H1 (cell line): Measurements from ENCODE around the gene DNAJA1. TPM values are rescaled to one million over a fixed set of nuclear protein-coding genes. Genes with fewer than 3 reads are reported as not detected.

Experiments
- CTCF ChIA-PET: fragments of 300-600 bp; sonication (Branson Sonifier 250); formaldehyde crosslinking; loops from one replicate; lab custom pipeline; 2021; ENCODE audit not compliant: partially characterized antibody; lab: Charles Lee
- POLR2A ChIA-PET: fragments of 300-600 bp; sonication (Branson Sonifier 250); formaldehyde crosslinking; loops from one replicate; lab custom pipeline; 2021; ENCODE audit warnings: inconsistent platforms; ENCODE audit not compliant: partially characterized antibody; lab: Charles Lee
- DNase-seq, 2 experiments: peaks; one replicate each; pipeline versions ENCODE4 v3.0.0 to v3.0.0-alpha.2; 2010 to 2022; ENCODE audit warnings: low spot score in 2 of 2, low read depth in 1 of 2, mixed read lengths in 1 of 2
- FAIRE-seq: peaks from 2 replicates; lab custom pipeline; 2011; peaks lifted over from hg19 to GRCh38; lab: Jason Lieb, UNC
- H2AFZ ChIP-seq: 2 replicates; pipeline ENCODE4 v1.8.1; 2012; ENCODE audit warnings: low read length, inconsistent platforms
- H2AK5ac ChIP-seq: 2 replicates; pipeline ENCODE4 v1.6.1; 2013; ENCODE audit warnings: low read depth, low read length
- H2BK120ac ChIP-seq: replicated peaks from 2 replicates; pipeline ENCODE3; 2013; ENCODE audit warnings: low read depth, low read length, inconsistent platforms
- H2BK12ac ChIP-seq: 2 replicates; pipeline ENCODE4 v1.6.1; 2013; ENCODE audit warnings: low read depth, low read length
- H2BK15ac ChIP-seq: 2 replicates; pipeline ENCODE4 v1.6.1; 2013; ENCODE audit warnings: low read length
- H2BK20ac ChIP-seq: 2 replicates; pipeline ENCODE4 v1.6.1; 2013; ENCODE audit warnings: low read length
- H2BK5ac ChIP-seq: 2 replicates; pipeline ENCODE4 v1.6.1; 2013; ENCODE audit warnings: low read depth, low read length
- H3K14ac ChIP-seq: 2 replicates; pipeline ENCODE4 v1.6.1; 2013; ENCODE audit warnings: inconsistent platforms; ENCODE audit not compliant: insufficient read length
- H3K18ac ChIP-seq: 2 replicates; pipeline ENCODE4 v1.6.1; 2013; ENCODE audit warnings: low read length; ENCODE audit errors: extremely low read depth
- H3K23ac ChIP-seq: 2 replicates; pipeline ENCODE4 v1.6.1; 2013; ENCODE audit warnings: inconsistent platforms; ENCODE audit not compliant: insufficient read length
- H3K23me2 ChIP-seq: 2 replicates; pipeline ENCODE4 v1.6.1; 2013; ENCODE audit warnings: low read depth, low read length
- H3K27ac ChIP-seq: 2 replicates; pipeline ENCODE4 v1.6.1; 2011; ENCODE audit warnings: low read depth, low read length, inconsistent platforms
- H3K27me3 ChIP-seq, 4 experiments: replicated peaks in 1 of 4; 1 replicate in 1 of 4; 2 replicates in 3 of 4; pipeline versions ENCODE4 v1.6.1 to v1.8.1; 2011 to 2013; ENCODE audit warnings: low read length in 3 of 4, mild to moderate bottlenecking in 3 of 4, inconsistent platforms in 2 of 4, mixed read lengths in 2 of 4, moderate library complexity in 1 of 4; ENCODE audit not compliant: control insufficient read depth in 3 of 4, insufficient read depth in 3 of 4; ENCODE audit errors: extremely low read depth in 1 of 4
- H3K36me3 ChIP-seq, 4 experiments: 2 replicates each; pipeline versions ENCODE4 v1.6.1 to v1.8.1; 2011 to 2013; ENCODE audit warnings: mild to moderate bottlenecking in 4 of 4, low read length in 3 of 4, moderate library complexity in 2 of 4, control low read depth in 1 of 4, inconsistent platforms in 1 of 4; ENCODE audit not compliant: insufficient read depth in 4 of 4, control insufficient read depth in 2 of 4
- H3K4ac ChIP-seq: replicated peaks from 2 replicates; pipeline ENCODE3; 2013; ENCODE audit warnings: low read length, low read depth, mixed read lengths, inconsistent platforms; ENCODE audit not compliant: insufficient read length
- H3K4me1 ChIP-seq, 4 experiments: replicated peaks in 1 of 4; 1 replicate in 1 of 4; 2 replicates in 3 of 4; pipeline versions ENCODE4 v1.6.1 to v1.8.1; 2011 to 2013; ENCODE audit warnings: low read length in 3 of 4, inconsistent platforms in 2 of 4, mixed read lengths in 1 of 4; ENCODE audit not compliant: insufficient read depth in 4 of 4, control insufficient read depth in 3 of 4
- H3K4me2 ChIP-seq, 2 experiments: 2 replicates each; pipeline versions ENCODE4 v1.6.1 to v1.8.1; 2011 to 2013; ENCODE audit warnings: low read depth in 2 of 2, low read length in 2 of 2, control low read depth in 1 of 2, inconsistent platforms in 1 of 2, mild to moderate bottlenecking in 1 of 2; ENCODE audit not compliant: insufficient read depth in 1 of 2
- H3K4me3 ChIP-seq, 4 experiments: fragments of 200-600, 300-600 bp in 1 of 4; sonication (generic), shearing (Covaris generic), sonication (Bioruptor Twin) in 1 of 4; 2 replicates each; pipeline versions ENCODE4 v1.5.1 to v1.8.1; 2011 to 2016; ENCODE audit warnings: low read length in 4 of 4, low read depth in 3 of 4, control low read depth in 2 of 4, inconsistent platforms in 2 of 4, mild to moderate bottlenecking in 2 of 4, mixed read lengths in 1 of 4, moderate library complexity in 1 of 4; ENCODE audit not compliant: insufficient read depth in 2 of 4; ENCODE audit errors: extremely low read depth in 1 of 4
- H3K56ac ChIP-seq: replicated peaks from 2 replicates; pipeline ENCODE3; 2013; ENCODE audit warnings: low read depth, mild to moderate bottlenecking, mixed read lengths, low read length, inconsistent platforms; ENCODE audit not compliant: insufficient read length
- H3K79me1 ChIP-seq: 2 replicates; pipeline ENCODE4 v1.6.1; 2013; ENCODE audit warnings: low read depth, low read length, control low read depth
- H3K79me2 ChIP-seq, 2 experiments: 2 replicates each; pipeline versions ENCODE4 v1.6.1 to v1.8.1; 2012 to 2013; ENCODE audit warnings: low read length in 2 of 2, mild to moderate bottlenecking in 2 of 2, inconsistent platforms in 1 of 2; ENCODE audit not compliant: insufficient read depth in 2 of 2, control insufficient read depth in 1 of 2
- H3K9ac ChIP-seq, 4 experiments: replicated peaks in 1 of 4; 1 replicate in 1 of 4; 2 replicates in 3 of 4; pipeline versions ENCODE4 v1.6.1 to v1.8.1; 2011 to 2013; ENCODE audit warnings: low read depth in 3 of 4, low read length in 3 of 4, control low read depth in 2 of 4, mild to moderate bottlenecking in 2 of 4, moderate library complexity in 2 of 4, inconsistent platforms in 1 of 4; ENCODE audit errors: extremely low read depth in 1 of 4
- H3K9me3 ChIP-seq, 2 experiments: 2 replicates each; pipeline versions ENCODE4 v1.6.1 to v1.8.1; 2012 to 2013; ENCODE audit warnings: mild to moderate bottlenecking in 2 of 2, moderate library complexity in 2 of 2, control low read depth in 1 of 2, inconsistent platforms in 1 of 2, low read depth in 1 of 2, low read length in 1 of 2, mixed read lengths in 1 of 2; ENCODE audit not compliant: insufficient read depth in 2 of 2
- H4K20me1 ChIP-seq, 2 experiments: replicated peaks in 1 of 2; 2 replicates each; pipeline versions ENCODE3 to v1.8.1; 2011 to 2013; ENCODE audit warnings: inconsistent platforms in 2 of 2, low read length in 2 of 2, mild to moderate bottlenecking in 1 of 2; ENCODE audit not compliant: insufficient read depth in 2 of 2, control insufficient read depth in 1 of 2
- H4K5ac ChIP-seq: 2 replicates; pipeline ENCODE4 v1.6.1; 2013; ENCODE audit warnings: low read length, low read depth, mixed read lengths, inconsistent platforms; ENCODE audit not compliant: insufficient read length
- H4K8ac ChIP-seq: 2 replicates; pipeline ENCODE4 v1.8.0; 2013; ENCODE audit warnings: mild to moderate bottlenecking, moderate library complexity, low read length, inconsistent platforms; ENCODE audit not compliant: insufficient read depth; ENCODE audit errors: extremely low read depth
- H4K91ac ChIP-seq: replicated peaks from 2 replicates; pipeline ENCODE3; 2013; ENCODE audit warnings: low read length, mixed read lengths, inconsistent platforms; ENCODE audit not compliant: insufficient read length
- CHD1 ChIP-seq: IDR thresholded peaks from 2 replicates; pipeline ENCODE4 v1.6.1; 2012; ENCODE audit warnings: low read depth, low read length, improper control_type of control experiment
- CTBP2 ChIP-seq: IDR thresholded peaks from 2 replicates; pipeline ENCODE4 v1.7.0; 2011; ENCODE audit warnings: borderline replicate concordance, mild to moderate bottlenecking, moderate library complexity, mixed read lengths, low read length; ENCODE audit not compliant: insufficient read depth, insufficient read length
- CTCF ChIP-seq, 3 experiments: IDR thresholded peaks; 1 replicate in 2 of 3; 2 replicates in 1 of 3; pipeline versions ENCODE4 v1.5.1 to v1.6.1; 2011; ENCODE audit warnings: low read length in 3 of 3, mild to moderate bottlenecking in 3 of 3, inconsistent platforms in 2 of 3, low read depth in 1 of 3, moderate library complexity in 1 of 3; ENCODE audit not compliant: insufficient read depth in 1 of 3; ENCODE audit errors: control extremely low read depth in 1 of 3
- KDM5A ChIP-seq: fragments of 200-600 bp; IDR thresholded peaks from 2 replicates; pipeline ENCODE4 v1.7.1; 2012; ENCODE audit warnings: mild to moderate bottlenecking, low read length, inconsistent platforms, mixed read lengths
- MAFK ChIP-seq: IDR thresholded peaks from 2 replicates; pipeline ENCODE4 v1.6.1; 2012; ENCODE audit warnings: low read depth, mild to moderate bottlenecking, improper control_type of control experiment, low read length
- POLR2A ChIP-seq, 2 experiments: IDR thresholded peaks; 1 replicate in 1 of 2; 2 replicates in 1 of 2; pipeline ENCODE4 v1.6.1; 2011; ENCODE audit warnings: low read depth in 2 of 2, low read length in 2 of 2, mild to moderate bottlenecking in 2 of 2; ENCODE audit errors: control extremely low read depth in 1 of 2
- RAD21 ChIP-seq, 2 experiments: IDR thresholded peaks in 1 of 2; conservative IDR thresholded peaks in 1 of 2; 2 replicates each; pipeline ENCODE4 v1.6.1; 2011; ENCODE audit warnings: low read depth in 2 of 2, low read length in 2 of 2, improper control_type of control experiment in 1 of 2, inconsistent platforms in 1 of 2, mild to moderate bottlenecking in 1 of 2, moderate library complexity in 1 of 2
- TAF1 ChIP-seq: IDR thresholded peaks from 2 replicates; pipeline ENCODE4 v1.6.1; 2011; ENCODE audit warnings: mild to moderate bottlenecking, low read depth, low read length
- YY1 ChIP-seq: IDR thresholded peaks from 2 replicates; pipeline ENCODE4 v1.6.1; 2011; ENCODE audit warnings: low read depth, mild to moderate bottlenecking, low read length
- WGBS, 2 experiments: shearing (Covaris generic) in 1 of 2; methylation state at CpG; one replicate each; pipeline versions ENCODE4 v1.1.6 to v1.1.7; 2013 to 2015; ENCODE audit warnings: low lambda C conversion rate in 2 of 2, mixed read lengths in 2 of 2, inconsistent platforms in 1 of 2, low coverage in 1 of 2, missing lambda C conversion rate in 1 of 2; ENCODE audit not compliant: insufficient replicate concordance in 2 of 2, insufficient coverage in 1 of 2, insufficient read length in 1 of 2; ENCODE audit errors: extremely low coverage in 1 of 2, missing lambda C conversion rate in 1 of 2; 5-methylcytosine and 5-hydroxymethylcytosine counted together
- polyA plus RNA-seq, 7 experiments: library from polyadenylated mRNA; depleted of rRNA in 3 of 7; stranded (reverse) in 5 of 7; unstranded in 2 of 7; fragments of >200 nt in 5 of 7; fragments of 200-250 nt in 2 of 7; gene quantifications; 1 replicate in 5 of 7; 2 replicates in 1 of 7; 4 replicates in 1 of 7; pipeline versions ENCODE4 v1.2.1 to v1.2.3, GENCODE V29; 2011 to 2013; ENCODE audit warnings: missing spikeins in 2 of 7, mixed read lengths in 2 of 7
- total RNA-seq: library from RNA; stranded (reverse); fragmentation: NEBNext Ultra II Directional; extraction: Animal tissue kit (Norgen Biotek cat#: 25700); gene quantifications from 2 replicates; pipeline ENCODE4 v1.2.1, GENCODE V29; 2021

The DNAJA1 gene
- total and polyA plus RNA-seq, 2 of the 8 experiments (the other 6 are each of a cell fraction or from before 2014, with no cell fraction given), result 54.4 to 159 TPM

GRCh38 chr9:33081128-33081851 is 56.2 kb downstream of the DNAJA1 start:
- Histone ChIP-seq H3K27ac (no peak overlapping the region), H2BK5ac (no peak overlapping the region), H3K18ac (no peak overlapping the region), H3K4me3 (peak overlapping the region in 1 of 4 experiments; percentile 42; a peak in 2 of 8 replicates), H3K4me2 (peak overlapping the region in 1 of 2 experiments; percentile 43; a peak in 3 of 4 replicates), H4K8ac (no peak overlapping the region), H2BK12ac (no peak overlapping the region), H3K79me2 (peaks cover 0 to 2% of the 10 kb centered on the region in 2 experiments; a peak in 3 of 4 replicates), H3K79me1 (no peaks in the 10 kb centered on the region), H3K9ac (no peak overlapping the region), H4K91ac (no peak overlapping the region), H3K23me2 (no peaks in the 10 kb centered on the region), H3K14ac (no peak overlapping the region), H3K9me3 (peaks cover 4 to 13% of the 10 kb centered on the region in 2 experiments; a peak in 2 of 4 replicates), H4K5ac (no peak overlapping the region), H3K27me3 (no peaks in the 10 kb centered on the region), H3K4me1 (no peaks in the 10 kb centered on the region; a peak in 1 of 7 replicates), H2BK120ac (no peak overlapping the region), H2BK20ac (no peak overlapping the region), H2BK15ac (no peak overlapping the region), H2AK5ac (no peak overlapping the region), H3K4ac (no peak overlapping the region), H2AFZ (peak overlapping the region; percentile 70), H4K20me1 (no peaks in the 10 kb centered on the region), H3K56ac (no peak overlapping the region), H3K36me3 (no peaks in the 10 kb centered on the region), H3K23ac (no peak overlapping the region)
- ChIA-PET CTCF (interaction anchor here (0.6 to 3.1 kb wide), 4 partner anchors 28 to 145 kb away, joined by 3 to 26 read pairs (median 14); no protein-coding TSS in a partner anchor), POLR2A (interaction anchor here (1.0 kb wide), 1 partner anchor 147 kb away, joined by 3 read pairs; no protein-coding TSS in a partner anchor)
- peak in 1 of 2 experiments; percentile 34 for DNase-seq
- WGBS, 2 experiments, result 28% methylated on average over 9 of the region's 9 CpGs; no CpG with 5 or more reads in 1 of the 2 experiments
- peak; percentile 74 for FAIRE-seq
- TF ChIP-seq TAF1 (0 out of 2 replicates have a peak, but pooled peaks have one; percentile 21), CTCF (IDR thresholded peaks at IDR 0.05; ENCODE audit: control extremely low read depth in 1 of 3, insufficient read depth in 1 of 3, low read depth in 1 of 3, low read length in 3 of 3) (peak; percentile 25 to 83 (median 77)), CTBP2 (no peak), KDM5A (no peak), RAD21 (IDR thresholded peaks at IDR 0.05 in 1 of 2, conservative IDR thresholded peaks at IDR 0.05 in 1 of 2; ENCODE audit: low read depth in 2 of 2, low read length in 2 of 2) (peak; percentile 92 to 95), CHD1 (no peak), MAFK (peak; percentile 10; the same call in 1 of the 2 replicates), YY1 (0 out of 2 replicates have a peak, but pooled peaks have one; percentile 47), POLR2A (IDR thresholded peaks at IDR 0.05; ENCODE audit: control extremely low read depth in 1 of 2, low read depth in 2 of 2, low read length in 2 of 2) (no peak)
